Endothelial cell of umbilical vein (primary cell): ENCODE results near the gene CLASRP. TPM values are rescaled to one million over a fixed set of nuclear protein-coding genes. Genes with fewer than 3 reads are reported as not detected.

Experiments used
- BruUV-seq: library from RNA; stranded (reverse); fragments of 400-500 nt; replicated peaks from 2 replicates; lab custom pipeline; 2021; lab: Mats Ljungman, UMichigan
- CTCF ChIA-PET: fragments of 300-600, 350-600 bp; sonication (Branson Sonifier 250); formaldehyde crosslinking; loops from one replicate; lab custom pipeline; 2021; ENCODE audit warnings: antibody characterized with exemption, inconsistent platforms; lab: Charles Lee
- POLR2A ChIA-PET: fragments of 300-600, 350-600 bp; sonication (Branson Sonifier 250); formaldehyde crosslinking; loops from one replicate; lab custom pipeline; 2021; ENCODE audit warnings: antibody characterized with exemption, inconsistent platforms; lab: Charles Lee
- DNase-seq: peaks from one replicate; pipeline ENCODE4 v3.0.0-alpha.2; 2011; ENCODE audit warnings: low read depth, low spot score
- FAIRE-seq: peaks from 2 replicates; lab custom pipeline; 2011; peaks lifted over from hg19 to GRCh38; lab: Jason Lieb, UNC
- H2AFZ ChIP-seq: 2 replicates; pipeline ENCODE4 v1.6.0; 2012; ENCODE audit warnings: low read depth, low read length, control low read depth, inconsistent platforms
- H3K27ac ChIP-seq: 2 replicates; pipeline ENCODE4 v1.5.1; 2011; ENCODE audit warnings: low read depth, mild to moderate bottlenecking, control low read depth, low read length, moderate library complexity; ENCODE audit not compliant: insufficient read depth
- H3K27me3 ChIP-seq, 2 experiments: 2 replicates each; pipeline versions ENCODE4 v1.6.0 to v1.6.1; 2011; ENCODE audit warnings: low read length in 2 of 2, mixed read lengths in 1 of 2; ENCODE audit not compliant: control insufficient read depth in 2 of 2, insufficient read depth in 2 of 2
- H3K36me3 ChIP-seq, 2 experiments: 2 replicates in 1 of 2; 3 replicates in 1 of 2; pipeline ENCODE4 v1.5.1; 2011; ENCODE audit warnings: low read length in 2 of 2, mild to moderate bottlenecking in 1 of 2, moderate library complexity in 1 of 2; ENCODE audit not compliant: control insufficient read depth in 2 of 2, insufficient read depth in 2 of 2; ENCODE audit errors: extremely low read depth in 1 of 2
- H3K4me1 ChIP-seq: 3 replicates; pipeline ENCODE4 v1.5.1; 2011; ENCODE audit warnings: mild to moderate bottlenecking, low read length; ENCODE audit not compliant: control insufficient read depth, insufficient read depth; ENCODE audit errors: extremely low read depth
- H3K4me2 ChIP-seq: 2 replicates; pipeline ENCODE4 v1.6.1; 2011; ENCODE audit warnings: low read length, control low read depth, mixed read lengths; ENCODE audit not compliant: insufficient read depth
- H3K4me3 ChIP-seq, 3 experiments: fragments of 200-600 bp in 1 of 3; sonication (generic), shearing (Covaris generic) in 1 of 3; replicated peaks in 1 of 3; 2 replicates each; pipeline ENCODE4 v1.5.1; 2011 to 2016; ENCODE audit warnings: control low read depth in 3 of 3, low read length in 3 of 3, mild to moderate bottlenecking in 2 of 3, inconsistent platforms in 1 of 3, low read depth in 1 of 3, moderate library complexity in 1 of 3; ENCODE audit not compliant: insufficient read depth in 1 of 3
- H3K79me2 ChIP-seq: 2 replicates; pipeline ENCODE4 v1.6.0; 2012; ENCODE audit warnings: low read length, inconsistent platforms; ENCODE audit not compliant: control insufficient read depth, insufficient read depth
- H3K9ac ChIP-seq: replicated peaks from 2 replicates; pipeline ENCODE3; 2011; ENCODE audit warnings: low read length, control low read depth; ENCODE audit not compliant: insufficient read depth; ENCODE audit errors: extremely low read depth
- H3K9me1 ChIP-seq: replicated peaks from 3 replicates; pipeline ENCODE4 v1.6.0; 2011; ENCODE audit warnings: mild to moderate bottlenecking, low read length; ENCODE audit not compliant: control insufficient read depth, insufficient read depth; ENCODE audit errors: extremely low read depth
- H3K9me3 ChIP-seq: replicated peaks from 2 replicates; pipeline ENCODE4 v1.5.1; 2012; ENCODE audit warnings: low read length, inconsistent platforms; ENCODE audit not compliant: control insufficient read depth, insufficient read depth
- H4K20me1 ChIP-seq: replicated peaks from 2 replicates; pipeline ENCODE3; 2011; ENCODE audit warnings: mild to moderate bottlenecking, low read length; ENCODE audit not compliant: control insufficient read depth, insufficient read depth; ENCODE audit errors: extremely low read depth
- MAX ChIP-seq: IDR thresholded peaks from 2 replicates; pipeline ENCODE4 v1.6.1; 2011; ENCODE audit not compliant: insufficient read depth, insufficient read length
- POLR2A ChIP-seq: IDR thresholded peaks from 2 replicates; pipeline ENCODE4 v1.6.1; 2012; ENCODE audit warnings: low read depth, mild to moderate bottlenecking, control low read depth, low read length
- POLR2AphosphoS5 ChIP-seq: IDR thresholded peaks from 2 replicates; pipeline ENCODE4 v1.6.1; 2012; ENCODE audit warnings: low read depth, mild to moderate bottlenecking, control low read depth, low read length, moderate library complexity; ENCODE audit not compliant: insufficient read depth
- dilution Hi-C: fragments of 300-500 bp; cut with MboI; formaldehyde crosslinking; loops from one replicate; pipeline ENCODE4 v1.15.0; 2019; ENCODE audit warnings: low sequenced_read_pairs; ENCODE audit not compliant: extremely low pct_ligation_motif_present
- intact Hi-C: fragments of 100-400 bp; cut with micrococcal nuclease; formaldehyde crosslinking; loops from one replicate; pipeline ENCODE4 v1.10.0; 2022
- polyA plus RNA-seq, 4 experiments: library from polyadenylated mRNA; depleted of rRNA in 3 of 4; stranded (reverse) in 3 of 4; unstranded in 1 of 4; fragments of >200 nt; gene quantifications; 2 replicates each; pipeline versions ENCODE4 v1.2.1 to v1.2.3, GENCODE V29; 2011 to 2012; ENCODE audit warnings: missing spikeins in 1 of 4
- total RNA-seq: library from RNA; stranded (reverse); gene quantifications from 2 replicates; pipeline ENCODE4 v1.2.3, GENCODE V29; 2021

Gene CLASRP
- total and polyA plus RNA-seq, 2 donors (not counting 3 experiments of a cell fraction or from before 2014, with no cell fraction given) = 40.7 to 70.7 TPM

- peaks cover 21% of the 10 kb centered on the region for H3K79me2 ChIP-seq
- peak within 1 kb of the TSS; percentile 58 for H3K9ac ChIP-seq
- H4K20me1 ChIP-seq = no peaks in the 10 kb centered on the region
- peak within 1 kb of the TSS; percentile 18 to 37 (median 33) for H3K4me3 ChIP-seq
- peak within 1 kb of the TSS; percentile 83 for H3K4me2 ChIP-seq
- DNase-seq (peak; percentile 44), FAIRE-seq (peak; percentile 80)
- no peaks in the 10 kb centered on the region for H3K9me1 ChIP-seq
- H3K9me3 ChIP-seq = no peaks in the 10 kb centered on the region
- POLR2A ChIA-PET = no interaction called here
- H3K27ac ChIP-seq = peak within 1 kb of the TSS; percentile 29
- intact Hi-C loops (loop anchor here (5.0 kb wide), 1 partner anchor 39 kb away; the partner anchor contains the start of gene CLASRP), dilution Hi-C loops (no loop called here)
- H3K36me3 ChIP-seq = no peaks in the 10 kb centered on the region
- BruUV-seq = TSS peak; percentile 31
- H3K27me3 ChIP-seq = no peaks in the 10 kb centered on the region
- peak within 1 kb of the TSS; percentile 84 for H2AFZ ChIP-seq
- TF ChIP-seq POLR2A (peak; percentile 47), POLR2AphosphoS5 (peak; percentile 77), MAX (no peak)
- CTCF ChIA-PET = interaction anchor here (2.5 kb wide), 1 partner anchor 17 kb away, joined by 9 read pairs; no protein-coding TSS in a partner anchor
- peaks cover 16% of the 10 kb centered on the region for H3K4me1 ChIP-seq
These were observed 37.4 kb downstream of the CLASRP start, which contains the start of gene ZNF296 for GRCh38 chr19:45076029-45076850. Gene ZNF296 (minus strand): TSS chr19:45076478. CDS start chr19:45076373, 105 bp downstream.
